GM12878 (cell line): ENCODE results near the gene SLC22A23. TPM values are rescaled to one million over a fixed set of nuclear protein-coding genes. Genes with fewer than 3 reads are reported as not detected.

ENCODE experiments used
- BCL11A ChIP-seq: IDR thresholded peaks from 2 replicates; pipeline ENCODE4 v1.6.1; 2011; ENCODE audit warnings: low read depth, low read length
- CEBPB ChIP-seq, 2 experiments: fragments of 150-350 bp in 1 of 2; IDR thresholded peaks; 2 replicates each; pipeline ENCODE4 v1.6.1; 2012 to 2014; ENCODE audit warnings: low read depth in 2 of 2, low read length in 2 of 2, borderline replicate concordance in 1 of 2, inconsistent platforms in 1 of 2
- CHD4 ChIP-seq: fragments of 200-600 bp; sonication (generic); IDR thresholded peaks from 2 replicates; pipeline ENCODE4 v1.6.1; 2016; ENCODE audit warnings: mild to moderate bottlenecking
- CREM ChIP-seq: IDR thresholded peaks from 2 replicates; pipeline ENCODE4 v1.6.1; 2014; ENCODE audit warnings: antibody characterized with exemption, low read depth
- DPF2 ChIP-seq: fragments of 450-650 bp; IDR thresholded peaks from 2 replicates; pipeline ENCODE4 v1.6.1; 2017; ENCODE audit warnings: mild to moderate bottlenecking
- EP300 ChIP-seq, 2 experiments: fragments of 150-350 bp in 1 of 2; IDR thresholded peaks; 2 replicates each; pipeline ENCODE4 v1.6.1; 2011 to 2012; ENCODE audit warnings: low read depth in 2 of 2, low read length in 2 of 2, borderline replicate concordance in 1 of 2, improper control_type of control experiment in 1 of 2, inconsistent platforms in 1 of 2; ENCODE audit not compliant: control insufficient read depth in 1 of 2
- HCFC1 ChIP-seq: fragments of 150-350 bp; IDR thresholded peaks from 2 replicates; pipeline ENCODE4 v1.6.1; 2014; ENCODE audit warnings: low read length
- HDAC6 ChIP-seq: fragments of 200-600 bp; sonication (generic); IDR thresholded peaks from one replicate; pipeline ENCODE4 v1.8.0; 2017; ENCODE audit warnings: antibody characterized with exemption; ENCODE audit not compliant: unreplicated experiment
- IKZF1 ChIP-seq: fragments of 450-650 bp; conservative IDR thresholded peaks from 2 replicates; pipeline ENCODE4 v1.6.1; 2017; ENCODE audit warnings: antibody characterized with exemption, mild to moderate bottlenecking
- IRF4 ChIP-seq: IDR thresholded peaks from 2 replicates; pipeline ENCODE4 v1.6.1; 2011; ENCODE audit warnings: low read depth, low read length
- KAT2A ChIP-seq: conservative IDR thresholded peaks from 2 replicates; pipeline ENCODE4 v1.6.1; 2011; ENCODE audit warnings: low read depth, low read length; ENCODE audit not compliant: control insufficient read depth
- MXI1 ChIP-seq: fragments of 150-350 bp; IDR thresholded peaks from 2 replicates; pipeline ENCODE4 v1.6.1; 2011; ENCODE audit warnings: low read depth, mild to moderate bottlenecking, inconsistent platforms, low read length, improper control_type of control experiment
- POLR2A ChIP-seq: IDR thresholded peaks from 2 replicates; pipeline ENCODE4 v1.6.1; 2011; ENCODE audit warnings: low read depth, mild to moderate bottlenecking, low read length
- SRF ChIP-seq, 2 experiments: IDR thresholded peaks; 2 replicates each; pipeline ENCODE4 v1.6.1; 2011; ENCODE audit warnings: low read depth in 2 of 2, low read length in 2 of 2, mild to moderate bottlenecking in 1 of 2, moderate library complexity in 1 of 2
- STAT1 ChIP-seq: fragments of 450-650 bp; conservative IDR thresholded peaks from 2 replicates; pipeline ENCODE4 v1.6.1; 2014; ENCODE audit warnings: antibody characterized with exemption, mild to moderate bottlenecking
- SUPT20H ChIP-seq: IDR thresholded peaks from 2 replicates; pipeline ENCODE4 v1.6.1; 2011; ENCODE audit warnings: low read depth, mild to moderate bottlenecking, low read length, moderate library complexity, borderline replicate concordance; ENCODE audit not compliant: control insufficient read depth
- TBL1XR1 ChIP-seq: IDR thresholded peaks from 2 replicates; pipeline ENCODE4 v1.6.1; 2012; ENCODE audit warnings: low read depth, low read length, improper control_type of control experiment
- YY1 ChIP-seq: IDR thresholded peaks from 2 replicates; pipeline ENCODE4 v1.6.1; 2011; ENCODE audit warnings: low read depth, mild to moderate bottlenecking, low read length
- ZNF207 ChIP-seq: fragments of 450-650 bp; IDR thresholded peaks from 2 replicates; pipeline ENCODE4 v1.6.1; 2014; ENCODE audit warnings: antibody characterized with exemption, mild to moderate bottlenecking, borderline replicate concordance
- ZNF217 ChIP-seq: fragments of 450-650 bp; IDR thresholded peaks from 2 replicates; pipeline ENCODE4 v1.6.1; 2017; ENCODE audit warnings: antibody characterized with exemption, mild to moderate bottlenecking
- polyA plus RNA-seq, 11 experiments: library from polyadenylated mRNA; depleted of rRNA in 4 of 11; unstranded in 6 of 11; stranded (reverse) in 5 of 11; fragments of >200 nt; fragmentation: Nextera tagmentation in 4 of 11; fragmentation: Illumina TruSeq in 1 of 11; extraction: Ambion mirVana in 4 of 11; extraction: Trizol in 1 of 11; gene quantifications; 1 replicate in 1 of 11; 2 replicates in 10 of 11; pipeline versions ENCODE4 v1.2.1 to v1.2.3, GENCODE V29; 2011 to 2016; ENCODE audit warnings: inconsistent platforms in 2 of 11, missing spikeins in 2 of 11, low read depth in 1 of 11
- total RNA-seq, 4 experiments: library from RNA; depleted of rRNA in 3 of 4; stranded (reverse); fragments of >200 nt in 3 of 4; fragmentation: Illumina TruSeq in 1 of 4; extraction: Trizol in 1 of 4; gene quantifications; 2 replicates each; pipeline versions ENCODE4 v1.2.1 to v1.2.3, GENCODE V29; 2013 to 2021
- TF ChIP-seq, protein P1 (sequence below): IDR thresholded peaks from 2 replicates; pipeline ENCODE4 v1.6.1; 2012; ENCODE audit warnings: low read depth, low read length, improper control_type of control experiment
- TF ChIP-seq, protein P2 (sequence below): fragments of 450-650 bp; IDR thresholded peaks from 2 replicates; pipeline ENCODE4 v1.6.1; 2014; ENCODE audit warnings: mild to moderate bottlenecking
- TF ChIP-seq, protein P3 (sequence below): fragments of 450-650 bp; IDR thresholded peaks from 2 replicates; pipeline ENCODE4 v1.6.1; 2018; ENCODE audit warnings: mild to moderate bottlenecking, low read depth, moderate library complexity; ENCODE audit not compliant: partially characterized antibody
- TF ChIP-seq, protein P4 (sequence below): fragments of 450-650 bp; IDR thresholded peaks from 2 replicates; pipeline ENCODE4 v1.6.1; 2018; ENCODE audit warnings: borderline replicate concordance, mild to moderate bottlenecking; ENCODE audit not compliant: partially characterized antibody

Gene SLC22A23
- total and polyA plus RNA-seq, 10 of the 15 experiments (the other 5 are each of a cell fraction or from before 2014, with no cell fraction given): 0.20 to 2.4 (median 0.74) TPM

DNA sequence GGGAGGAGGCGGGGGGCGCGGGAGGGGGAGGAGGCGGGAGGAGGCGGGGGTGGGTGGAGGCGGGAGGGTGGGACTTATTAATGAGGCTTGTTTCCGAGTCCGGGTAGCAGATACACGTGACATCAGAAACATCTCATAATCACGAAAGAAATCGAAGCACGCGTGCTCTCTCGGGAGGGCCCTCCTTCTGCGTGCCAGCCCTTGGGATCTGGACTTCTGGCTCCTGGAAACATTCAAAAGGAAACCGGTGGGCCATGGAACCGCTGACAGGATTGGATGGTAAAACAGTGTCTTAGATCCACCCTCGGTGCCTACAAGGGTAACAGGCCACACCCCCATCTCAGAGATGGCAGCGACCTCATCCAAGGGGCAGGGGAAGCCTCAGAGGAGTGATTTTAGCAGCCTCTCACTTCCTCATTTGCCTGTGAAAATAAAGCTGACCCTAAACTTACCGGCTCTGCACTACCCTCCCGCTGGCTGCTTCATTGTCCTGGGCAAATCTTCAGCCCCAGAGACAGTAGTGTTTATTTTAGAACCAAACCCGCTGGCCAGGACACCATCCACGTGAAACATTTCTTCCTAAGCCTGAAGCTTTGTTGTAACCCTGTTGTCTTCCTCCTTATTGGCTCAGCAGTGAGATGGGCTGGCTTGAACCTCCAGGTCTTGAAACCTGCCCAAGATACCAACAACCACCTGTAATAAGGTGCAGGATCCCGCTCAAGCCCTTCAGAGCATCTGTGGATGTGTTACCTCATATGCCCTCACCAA lies 100.6 kb downstream of the SLC22A23 start (continued):
- TF ChIP-seq, protein P1, sequence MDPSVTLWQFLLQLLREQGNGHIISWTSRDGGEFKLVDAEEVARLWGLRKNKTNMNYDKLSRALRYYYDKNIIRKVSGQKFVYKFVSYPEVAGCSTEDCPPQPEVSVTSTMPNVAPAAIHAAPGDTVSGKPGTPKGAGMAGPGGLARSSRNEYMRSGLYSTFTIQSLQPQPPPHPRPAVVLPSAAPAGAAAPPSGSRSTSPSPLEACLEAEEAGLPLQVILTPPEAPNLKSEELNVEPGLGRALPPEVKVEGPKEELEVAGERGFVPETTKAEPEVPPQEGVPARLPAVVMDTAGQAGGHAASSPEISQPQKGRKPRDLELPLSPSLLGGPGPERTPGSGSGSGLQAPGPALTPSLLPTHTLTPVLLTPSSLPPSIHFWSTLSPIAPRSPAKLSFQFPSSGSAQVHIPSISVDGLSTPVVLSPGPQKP: no peak
- no peak for TF ChIP-seq CHD4
- TF ChIP-seq MXI1: 0 out of 2 replicates have a peak, but pooled peaks have one; percentile 27
- TF ChIP-seq, protein P2, sequence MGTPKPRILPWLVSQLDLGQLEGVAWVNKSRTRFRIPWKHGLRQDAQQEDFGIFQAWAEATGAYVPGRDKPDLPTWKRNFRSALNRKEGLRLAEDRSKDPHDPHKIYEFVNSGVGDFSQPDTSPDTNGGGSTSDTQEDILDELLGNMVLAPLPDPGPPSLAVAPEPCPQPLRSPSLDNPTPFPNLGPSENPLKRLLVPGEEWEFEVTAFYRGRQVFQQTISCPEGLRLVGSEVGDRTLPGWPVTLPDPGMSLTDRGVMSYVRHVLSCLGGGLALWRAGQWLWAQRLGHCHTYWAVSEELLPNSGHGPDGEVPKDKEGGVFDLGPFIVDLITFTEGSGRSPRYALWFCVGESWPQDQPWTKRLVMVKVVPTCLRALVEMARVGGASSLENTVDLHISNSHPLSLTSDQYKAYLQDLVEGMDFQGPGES: no peak
- no peak for TF ChIP-seq CREM
- TF ChIP-seq HDAC6: no peak
- peak; percentile 77; the same call in 1 of the 2 replicates for TF ChIP-seq IRF4
- peak; percentile 83 for TF ChIP-seq IKZF1
- TF ChIP-seq CEBPB (IDR thresholded peaks at IDR 0.05; ENCODE audit: borderline replicate concordance in 1 of 2, low read depth in 2 of 2, low read length in 2 of 2): no peak
- TF ChIP-seq, protein P3, sequence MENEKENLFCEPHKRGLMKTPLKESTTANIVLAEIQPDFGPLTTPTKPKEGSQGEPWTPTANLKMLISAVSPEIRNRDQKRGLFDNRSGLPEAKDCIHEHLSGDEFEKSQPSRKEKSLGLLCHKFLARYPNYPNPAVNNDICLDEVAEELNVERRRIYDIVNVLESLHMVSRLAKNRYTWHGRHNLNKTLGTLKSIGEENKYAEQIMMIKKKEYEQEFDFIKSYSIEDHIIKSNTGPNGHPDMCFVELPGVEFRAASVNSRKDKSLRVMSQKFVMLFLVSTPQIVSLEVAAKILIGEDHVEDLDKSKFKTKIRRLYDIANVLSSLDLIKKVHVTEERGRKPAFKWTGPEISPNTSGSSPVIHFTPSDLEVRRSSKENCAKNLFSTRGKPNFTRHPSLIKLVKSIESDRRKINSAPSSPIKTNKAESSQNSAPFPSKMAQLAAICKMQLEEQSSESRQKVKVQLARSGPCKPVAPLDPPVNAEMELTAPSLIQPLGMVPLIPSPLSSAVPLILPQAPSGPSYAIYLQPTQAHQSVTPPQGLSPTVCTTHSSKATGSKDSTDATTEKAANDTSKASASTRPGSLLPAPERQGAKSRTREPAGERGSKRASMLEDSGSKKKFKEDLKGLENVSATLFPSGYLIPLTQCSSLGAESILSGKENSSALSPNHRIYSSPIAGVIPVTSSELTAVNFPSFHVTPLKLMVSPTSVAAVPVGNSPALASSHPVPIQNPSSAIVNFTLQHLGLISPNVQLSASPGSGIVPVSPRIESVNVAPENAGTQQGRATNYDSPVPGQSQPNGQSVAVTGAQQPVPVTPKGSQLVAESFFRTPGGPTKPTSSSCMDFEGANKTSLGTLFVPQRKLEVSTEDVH: no peak
- no peak for TF ChIP-seq TBL1XR1
- no peak for TF ChIP-seq ZNF217
- TF ChIP-seq DPF2: peak; percentile 92
- TF ChIP-seq POLR2A: 0 out of 2 replicates have a peak, but pooled peaks have one; percentile 32
- TF ChIP-seq ZNF207: peak; percentile 59; the same call in 1 of the 2 replicates
- TF ChIP-seq, protein P4, sequence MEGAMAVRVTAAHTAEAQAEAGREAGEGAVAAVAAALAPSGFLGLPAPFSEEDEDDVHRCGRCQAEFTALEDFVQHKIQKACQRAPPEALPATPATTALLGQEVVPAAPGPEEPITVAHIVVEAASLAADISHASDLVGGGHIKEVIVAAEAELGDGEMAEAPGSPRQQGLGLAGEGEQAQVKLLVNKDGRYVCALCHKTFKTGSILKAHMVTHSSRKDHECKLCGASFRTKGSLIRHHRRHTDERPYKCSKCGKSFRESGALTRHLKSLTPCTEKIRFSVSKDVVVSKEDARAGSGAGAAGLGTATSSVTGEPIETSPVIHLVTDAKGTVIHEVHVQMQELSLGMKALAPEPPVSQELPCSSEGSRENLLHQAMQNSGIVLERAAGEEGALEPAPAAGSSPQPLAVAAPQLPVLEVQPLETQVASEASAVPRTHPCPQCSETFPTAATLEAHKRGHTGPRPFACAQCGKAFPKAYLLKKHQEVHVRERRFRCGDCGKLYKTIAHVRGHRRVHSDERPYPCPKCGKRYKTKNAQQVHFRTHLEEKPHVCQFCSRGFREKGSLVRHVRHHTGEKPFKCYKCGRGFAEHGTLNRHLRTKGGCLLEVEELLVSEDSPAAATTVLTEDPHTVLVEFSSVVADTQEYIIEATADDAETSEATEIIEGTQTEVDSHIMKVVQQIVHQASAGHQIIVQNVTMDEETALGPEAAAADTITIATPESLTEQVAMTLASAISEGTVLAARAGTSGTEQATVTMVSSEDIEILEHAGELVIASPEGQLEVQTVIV: no peak
- TF ChIP-seq BCL11A: peak; percentile 48; the same call in 1 of the 2 replicates
- no peak for TF ChIP-seq SRF (IDR thresholded peaks at IDR 0.05; ENCODE audit: low read depth in 2 of 2, low read length in 2 of 2)
- no peak for TF ChIP-seq HCFC1
- peak in 1 of 2 experiments; percentile 77; a peak in 3 of 4 replicates for TF ChIP-seq EP300 (IDR thresholded peaks at IDR 0.05; ENCODE audit: borderline replicate concordance in 1 of 2, control insufficient read depth in 1 of 2, low read depth in 2 of 2, low read length in 2 of 2)
- no peak for TF ChIP-seq KAT2A
- TF ChIP-seq YY1: 0 out of 2 replicates have a peak, but pooled peaks have one; percentile 40
- TF ChIP-seq STAT1: no peak
- no peak for TF ChIP-seq SUPT20H
